ENCODE results near the gene NDUFA7. TPM values are rescaled to one million over a fixed set of nuclear protein-coding genes. Genes with fewer than 3 reads are reported as not detected.
A peak's percentile ranks its signal among the peaks of the same experiment; 100 is the strongest.
"Not testable (repeated sequence)": the region's sequence is repeated elsewhere in the genome, so short reads cannot be mapped to it uniquely, and the experiment has no call there.

Gene NDUFA7
- total RNA-seq, 1 donor from 2014 or later = 39.9 TPM

DNA sequence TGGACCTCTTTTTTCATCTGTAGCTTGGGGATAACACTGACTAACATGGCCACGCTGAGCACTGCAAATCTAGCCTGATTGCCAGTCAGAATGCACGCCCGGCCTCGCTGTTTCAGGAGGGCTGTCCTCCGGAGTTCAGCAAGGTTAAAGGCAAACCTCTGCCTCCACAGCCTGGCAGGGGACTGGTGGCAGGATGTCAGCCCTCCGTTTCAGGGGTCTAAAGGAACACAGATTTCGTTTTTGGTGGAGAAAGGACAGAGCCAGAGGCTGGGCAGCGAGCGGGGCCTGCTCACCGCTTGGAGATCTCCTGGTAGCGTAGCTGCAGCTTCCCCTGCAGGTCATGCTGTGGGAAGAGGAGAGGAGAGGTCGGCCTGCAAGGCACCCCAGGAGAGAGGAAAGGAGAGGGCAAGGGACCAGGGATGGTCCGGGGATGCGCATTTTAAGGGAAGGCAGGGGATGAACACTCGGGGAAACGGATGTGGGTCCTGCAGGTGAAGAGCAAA, 560 bp downstream of the NDUFA7 start:
- no peak for DNase-seq (ENCODE audit: low spot score)

GRCh38 chr19:8319807-8320520, 1.2 kb downstream of the NDUFA7 start:
- DNase-seq (ENCODE audit: low spot score) = no peak

GRCh38 chr19:8318835-8319234, 2.3 kb downstream of the NDUFA7 start:
- not testable (repeated sequence) for DNase-seq (ENCODE audit: low spot score)

- no peak for DNase-seq (ENCODE audit: low spot score)
Measured at GRCh38 chr19:8316351-8317125, 4.6 kb downstream of the NDUFA7 start.

DNA sequence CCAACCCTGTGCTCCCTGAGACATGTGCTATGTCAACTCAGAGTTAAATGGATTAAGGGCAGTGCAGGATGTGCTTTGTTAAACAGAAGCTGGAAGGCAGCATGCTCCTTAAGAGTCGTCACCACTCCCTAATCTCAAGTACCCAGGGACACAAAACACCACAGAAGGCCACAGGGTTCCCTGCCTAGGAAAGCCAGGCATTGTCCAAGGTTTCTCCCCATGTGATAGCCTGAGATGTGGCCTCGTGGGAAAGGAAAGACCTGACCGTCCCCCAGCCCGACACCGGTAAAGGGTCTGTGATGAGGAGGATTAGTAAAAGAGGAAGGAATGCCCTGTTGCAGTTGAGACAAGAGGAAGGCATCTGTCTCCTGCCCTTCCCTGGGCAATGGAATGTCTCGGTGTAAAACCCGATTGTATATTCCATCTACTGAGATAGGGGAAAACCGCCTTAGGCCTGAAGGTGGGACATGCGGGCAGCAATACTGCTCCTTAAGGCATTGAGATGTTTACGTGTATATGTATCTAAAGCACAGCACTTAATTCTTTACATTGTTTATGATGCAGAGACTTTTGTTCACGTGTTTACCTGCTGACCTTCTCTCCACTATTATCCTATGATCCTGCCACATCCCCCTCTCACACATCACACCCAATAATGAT, 6.1 kb downstream of the NDUFA7 start:
- not testable (repeated sequence) for DNase-seq (ENCODE audit: low spot score)

DNA sequence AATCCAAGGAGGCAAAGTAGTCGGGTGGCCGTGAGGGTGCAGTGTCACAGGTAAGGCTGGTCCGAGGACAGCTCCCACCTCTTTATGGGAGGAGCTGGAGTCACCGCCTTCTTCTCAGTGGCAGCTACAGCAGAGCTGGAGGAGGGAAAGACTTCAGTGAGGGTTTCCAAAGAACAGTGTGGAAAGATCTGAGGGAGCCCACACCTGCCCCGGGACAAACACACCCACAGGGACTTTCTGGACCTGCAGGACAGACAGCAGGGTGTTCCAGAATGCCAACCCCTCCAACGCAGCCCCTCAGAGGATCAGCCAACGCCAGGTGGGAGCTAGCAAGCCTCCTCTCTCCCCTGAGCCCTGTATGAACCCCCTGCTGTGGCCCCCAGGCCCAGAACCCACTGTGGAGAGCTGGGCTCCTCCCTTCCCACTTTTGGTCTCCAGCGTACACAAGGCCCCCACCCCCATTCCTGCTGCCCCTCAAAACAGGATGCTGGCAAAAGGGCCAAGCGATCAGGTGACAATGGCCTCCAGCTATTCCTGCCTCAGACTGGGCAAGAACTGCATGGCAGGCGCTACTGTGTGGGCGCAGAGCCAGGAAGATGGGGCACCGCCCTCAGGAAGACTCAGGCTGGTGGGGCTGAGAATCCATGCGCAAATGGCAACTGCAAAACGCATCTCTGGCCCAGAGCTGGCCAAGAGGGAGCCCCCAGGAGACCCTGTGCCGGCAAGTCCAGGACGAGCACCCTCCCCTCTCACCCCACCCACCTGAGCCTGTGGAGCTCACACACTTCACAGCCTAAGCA, 9.5 kb downstream of the NDUFA7 start:
- DNase-seq (ENCODE audit: low spot score) = peak; percentile 84

DNA sequence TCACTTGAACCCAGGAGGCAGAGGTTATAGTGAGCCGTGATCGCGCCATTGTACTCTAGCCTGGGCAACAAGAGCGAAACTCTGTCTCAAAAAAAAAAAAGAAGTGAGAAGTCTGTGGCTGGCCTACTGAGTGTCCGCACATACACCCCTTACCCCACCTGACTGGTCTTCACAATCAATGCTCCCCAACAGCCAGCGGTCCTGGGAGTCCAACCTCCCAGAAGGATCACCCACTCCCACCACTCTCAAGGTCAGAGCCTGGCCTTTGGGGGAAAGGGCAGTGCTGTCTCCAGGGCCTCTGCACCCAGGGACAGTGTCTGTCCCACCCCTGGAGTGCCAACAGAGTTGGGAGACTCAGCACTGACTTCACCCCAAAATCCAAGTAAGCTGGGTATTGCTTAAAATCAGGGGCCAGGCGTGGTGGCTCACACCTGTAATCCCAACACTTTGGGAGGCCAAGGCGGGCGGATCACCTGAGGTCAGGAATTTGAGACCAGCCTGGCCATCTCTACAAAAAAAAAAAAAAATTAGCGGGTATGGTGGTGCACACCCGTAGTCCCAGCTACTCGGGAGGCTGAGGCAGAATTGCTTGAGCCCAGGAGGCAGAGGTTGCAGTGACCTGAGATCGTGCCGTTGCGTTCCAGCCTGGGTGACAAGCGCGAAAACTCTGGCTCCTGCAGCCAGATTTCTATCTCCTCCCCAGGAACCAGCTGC, 10.7 kb downstream of the NDUFA7 start:
- peak; percentile 57 for DNase-seq (ENCODE audit: low spot score)

DNA sequence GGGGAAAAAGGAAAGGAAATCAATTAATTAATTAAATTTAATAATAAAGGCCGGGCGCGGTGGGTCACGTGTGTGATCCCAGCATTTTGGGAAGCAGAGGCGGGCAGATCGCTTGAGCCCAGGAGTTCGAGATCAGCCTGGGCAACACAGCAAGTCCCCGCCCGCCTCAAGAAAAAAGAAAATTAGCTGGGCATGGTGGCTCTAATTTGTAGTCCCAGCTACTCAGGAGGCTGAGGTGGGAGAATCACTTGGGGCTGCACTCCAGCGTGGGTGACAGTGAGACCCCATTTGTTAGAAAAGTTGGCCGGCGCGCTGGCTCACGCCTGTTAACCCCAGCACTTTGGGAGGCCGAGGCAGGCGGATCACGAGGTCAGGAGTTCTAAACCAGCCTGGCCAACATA, 12.3 kb downstream of the NDUFA7 start:
- DNase-seq (ENCODE audit: low spot score) = no peak

GRCh38 chr19:8307965-8308866, 13.0 kb downstream of the NDUFA7 start, which contains the start of gene CD320:
Gene CD320, minus strand, starts transcription at chr19:8308358. Its CDS starts 68 bp downstream, at chr19:8308290.
- DNase-seq (ENCODE audit: low spot score) = peak; percentile 95

- DNase-seq (ENCODE audit: low spot score) = peak; percentile 88
Measured at GRCh38 chr19:8307400-8307964, 13.7 kb downstream of the NDUFA7 start.

DNA sequence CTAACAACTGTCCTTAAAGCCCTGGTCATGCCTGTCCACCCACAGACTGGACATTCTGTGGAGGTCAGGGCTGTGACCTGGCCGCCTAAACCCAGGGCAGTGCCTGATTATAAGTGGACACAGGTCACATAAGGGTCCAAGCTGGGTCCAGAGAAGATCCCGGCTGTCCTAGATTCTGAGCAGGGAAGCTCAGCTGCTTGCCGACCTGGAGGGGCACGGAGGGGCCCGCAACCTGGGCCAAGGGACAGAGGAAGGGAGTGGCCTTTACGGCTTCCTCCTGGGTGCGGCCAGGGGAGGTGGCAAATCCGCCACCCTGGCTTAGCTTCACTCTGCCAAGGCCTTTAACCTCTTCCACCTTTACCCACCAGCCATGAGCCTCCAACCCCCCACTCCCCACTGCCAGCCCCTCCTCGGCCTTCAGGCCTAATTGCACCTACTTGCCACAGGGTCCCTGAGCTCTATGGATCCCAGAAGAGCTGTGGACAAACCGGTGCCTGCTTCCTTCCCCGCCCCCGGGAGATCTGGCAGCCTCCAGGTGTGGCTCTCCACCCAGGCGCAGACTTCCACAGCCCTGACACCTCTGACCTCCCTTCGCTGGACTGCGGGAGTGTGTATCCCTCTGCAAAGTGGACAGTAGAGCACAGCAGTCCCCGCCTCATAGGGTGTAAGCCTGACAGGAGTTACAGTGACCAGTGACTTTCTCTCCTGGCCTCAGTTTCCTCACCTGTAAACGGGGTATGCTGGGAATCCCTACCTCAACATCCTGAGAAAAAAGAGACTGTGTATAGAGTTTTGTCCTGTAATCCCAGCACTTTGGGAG, 14.7 kb downstream of the NDUFA7 start:
- peak; percentile 87 for DNase-seq (ENCODE audit: low spot score)

DNA sequence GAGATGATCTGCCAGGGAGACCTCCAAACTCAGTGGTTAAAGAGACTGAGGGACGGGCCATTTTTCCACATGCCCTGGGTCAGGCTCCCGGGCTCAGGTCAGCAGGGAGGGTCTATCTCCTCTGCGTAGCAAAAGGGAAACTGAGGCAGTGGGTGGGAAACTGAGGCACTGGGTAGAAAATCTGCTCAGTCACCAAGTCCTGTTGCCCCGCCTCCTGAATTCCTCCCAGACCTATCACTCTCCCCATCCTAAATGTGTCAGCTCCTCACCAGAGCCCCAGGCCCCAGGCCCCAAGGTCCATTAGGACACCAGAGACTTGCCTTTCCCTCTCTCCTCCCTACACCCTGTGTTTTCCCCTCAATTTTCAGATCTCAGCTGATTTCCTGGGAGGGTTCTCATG, 15.4 kb downstream of the NDUFA7 start:
- DNase-seq (ENCODE audit: low spot score) = no peak

- DNase-seq (ENCODE audit: low spot score) = peak; percentile 87
Measured at GRCh38 chr19:8304841-8305621, 16.1 kb downstream of the NDUFA7 start.

- DNase-seq (ENCODE audit: low spot score) = peak; percentile 57
Measured at GRCh38 chr19:8302734-8303133, 18.4 kb downstream of the NDUFA7 start.

DNA sequence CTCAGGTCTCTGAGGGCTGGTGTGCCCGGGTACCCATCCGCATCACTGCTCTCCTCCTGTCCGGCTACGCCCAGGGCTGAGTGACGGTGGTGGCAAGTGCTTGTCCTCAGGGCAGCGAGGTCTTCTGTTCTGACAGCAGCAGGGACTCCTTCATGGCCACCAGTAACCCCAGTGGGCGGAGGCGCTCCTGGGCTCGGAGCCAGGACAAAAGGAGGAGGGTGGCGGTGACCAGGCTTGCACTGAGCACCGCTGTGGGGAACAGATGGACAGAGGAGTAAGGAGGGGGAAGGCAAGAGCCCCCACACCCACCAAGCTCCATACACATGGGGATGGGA, 18.9 kb downstream of the NDUFA7 start:
- peak; percentile 89 for DNase-seq (ENCODE audit: low spot score)

DNA sequence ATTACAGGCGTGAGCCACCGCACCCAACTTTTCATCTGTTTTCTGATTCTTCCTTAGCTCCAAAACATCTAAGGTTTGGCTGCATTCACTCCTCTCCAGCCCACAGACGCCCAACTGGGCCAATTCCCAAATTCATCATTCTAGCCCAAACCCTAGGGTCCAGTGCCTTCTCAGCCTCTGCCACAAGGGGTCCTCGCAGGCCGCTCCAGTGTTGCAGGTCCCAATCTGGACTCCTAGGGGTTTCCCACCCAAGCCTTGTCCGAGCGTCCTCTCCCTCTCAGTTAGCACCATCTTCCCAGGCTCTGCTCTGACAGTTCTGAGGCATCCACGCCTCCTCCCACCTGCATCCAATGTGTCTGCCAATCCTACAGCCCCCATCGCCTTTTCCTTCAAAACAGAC, 29.8 kb downstream of the NDUFA7 start:
- DNase-seq (ENCODE audit: low spot score) = not testable (repeated sequence)

- not testable (repeated sequence) for DNase-seq (ENCODE audit: low spot score)
Measured at GRCh38 chr19:8276508-8276907, 44.7 kb downstream of the NDUFA7 start.
